Epithelial cell of proximal tubule (primary cell): ENCODE measurements around the gene LILRB5. TPM values are rescaled to one million over a fixed set of nuclear protein-coding genes. Genes with fewer than 3 reads are reported as not detected.
"Not testable (repeated sequence)": the region's sequence is repeated elsewhere in the genome, so short reads cannot be mapped to it uniquely, and the experiment has no call there.

ENCODE experiments used
- DNase-seq: peaks from one replicate; pipeline ENCODE4 v3.0.0-alpha.2; 2011; ENCODE audit warnings: low read depth
- H3K4me3 ChIP-seq: 2 replicates; pipeline ENCODE4 v1.5.1; 2011; ENCODE audit warnings: low read depth, mild to moderate bottlenecking, low read length
- CTCF ChIP-seq: conservative IDR thresholded peaks from 2 replicates; pipeline ENCODE4 v1.5.1; 2012; ENCODE audit warnings: low read depth, mild to moderate bottlenecking, low read length
- total RNA-seq: library from RNA; depleted of rRNA; stranded (reverse); fragments of >200 nt; gene quantifications from 2 replicates; pipeline ENCODE4 v1.2.3, GENCODE V29; 2015

Gene LILRB5
- total RNA-seq, 1 donor from 2014 or later: not detected

GRCh38 chr19:54229146-54229545, 27.9 kb downstream of the LILRB5 start:
- TF ChIP-seq CTCF: no peak
- H3K4me3 ChIP-seq: no peak overlapping the region
- no peak for DNase-seq

GRCh38 chr19:54224619-54225018, 32.5 kb downstream of the LILRB5 start:
- not testable (repeated sequence) for H3K4me3 ChIP-seq, DNase-seq

GRCh38 chr19:54223937-54224281, 33.2 kb downstream of the LILRB5 start:
- not testable (repeated sequence) for H3K4me3 ChIP-seq, DNase-seq

- not testable (repeated sequence) for H3K4me3 ChIP-seq, DNase-seq
Measured at GRCh38 chr19:54223277-54223936, 33.7 kb downstream of the LILRB5 start.

- H3K4me3 ChIP-seq, DNase-seq: not testable (repeated sequence)
Measured at GRCh38 chr19:54222474-54223276, 34.4 kb downstream of the LILRB5 start, which contains the start of gene LILRB3. Gene LILRB3, minus strand, starts transcription at chr19:54223007. Its CDS starts 31 bp downstream, at chr19:54222976.

- not testable (repeated sequence) for DNase-seq, H3K4me3 ChIP-seq
Measured at GRCh38 chr19:54221947-54222346, 35.1 kb downstream of the LILRB5 start.

- DNase-seq, H3K4me3 ChIP-seq: not testable (repeated sequence)
Measured at GRCh38 chr19:54219702-54220101, 37.4 kb downstream of the LILRB5 start.

- TF ChIP-seq CTCF: no peak
- DNase-seq: no peak
- no peak overlapping the region for H3K4me3 ChIP-seq
Measured at GRCh38 chr19:54218960-54219661, 38.0 kb downstream of the LILRB5 start.

GRCh38 chr19:54218259-54218658, 38.8 kb downstream of the LILRB5 start:
- H3K4me3 ChIP-seq: no peak overlapping the region
- no peak for DNase-seq
- TF ChIP-seq CTCF: no peak

GRCh38 chr19:54217517-54218247, 39.4 kb downstream of the LILRB5 start:
- DNase-seq: not testable (repeated sequence)

More at GRCh38 chr19:54217517-54218247, 39.4 kb downstream of the LILRB5 start:
- not testable (repeated sequence) for H3K4me3 ChIP-seq
